ENCODE measurements around the gene SULT1C4. TPM values are rescaled to one million over a fixed set of nuclear protein-coding genes. Genes with fewer than 3 reads are reported as not detected.

SULT1C4 gene
- polyA plus RNA-seq (2011; rRNA removed): 0.05 TPM in 1 of 2 replicates, not detected in the other
- polyA minus RNA-seq (2011; rRNA and poly(A)+ RNA removed): not detected in 2 replicates

DNA sequence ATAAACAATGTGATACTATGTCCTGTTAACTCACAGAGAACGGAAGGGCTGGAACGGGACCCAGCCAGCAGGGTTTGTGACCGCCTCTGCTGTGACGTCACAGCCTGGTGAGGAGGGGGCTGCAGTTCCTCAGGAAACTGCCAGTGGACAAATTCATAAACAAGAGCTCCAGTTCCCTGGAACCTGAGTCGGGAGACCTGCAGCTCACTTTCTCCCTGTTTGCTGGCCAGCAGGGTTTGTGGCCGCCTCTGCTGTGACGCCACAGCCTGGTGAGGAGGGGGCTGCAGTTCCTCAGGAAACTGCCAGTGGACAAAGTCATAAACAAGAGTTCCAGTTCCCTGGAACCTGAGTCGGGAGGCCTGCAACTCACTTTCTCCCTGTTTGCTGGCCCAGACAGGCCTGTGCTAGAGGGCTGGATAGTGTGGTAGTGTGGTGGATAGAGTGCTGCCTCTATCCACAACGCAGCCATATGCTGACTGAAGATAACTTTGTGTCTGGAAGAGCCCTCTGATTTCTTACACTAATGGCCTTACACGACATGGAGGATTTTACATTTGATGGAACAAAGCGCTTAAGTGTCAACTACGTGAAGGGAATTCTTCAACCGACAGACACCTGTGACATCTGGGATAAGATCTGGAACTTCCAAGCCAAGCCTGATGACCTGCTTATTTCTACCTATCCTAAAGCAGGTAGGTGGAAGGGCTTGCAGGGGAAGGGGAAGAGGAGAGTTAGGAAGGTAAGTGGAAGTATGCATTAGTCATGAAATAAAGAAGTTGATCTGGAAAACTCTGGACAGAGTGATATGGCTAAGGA, at the start of gene SULT1C4:
Gene SULT1C4, plus strand, starts transcription at position 140 of the 816 bp plus-strand sequence. Its CDS starts 384 bp downstream, at position 524.
- DNase-seq (ENCODE audit: low read depth): no peak
- POLR2A ChIA-PET: no interaction called here
- Histone ChIP-seq H3K4me3 (ENCODE audit: low read depth, low read length) (no peak within 1 kb of the TSS), H3K27me3 (ENCODE audit: control insufficient read depth, insufficient read depth, low read length) (no peaks in the 10 kb centered on the region), H3K36me3 (ENCODE audit: control insufficient read depth, insufficient read depth, low read length) (no peaks in the 10 kb centered on the region)
- TF ChIP-seq, protein P1, sequence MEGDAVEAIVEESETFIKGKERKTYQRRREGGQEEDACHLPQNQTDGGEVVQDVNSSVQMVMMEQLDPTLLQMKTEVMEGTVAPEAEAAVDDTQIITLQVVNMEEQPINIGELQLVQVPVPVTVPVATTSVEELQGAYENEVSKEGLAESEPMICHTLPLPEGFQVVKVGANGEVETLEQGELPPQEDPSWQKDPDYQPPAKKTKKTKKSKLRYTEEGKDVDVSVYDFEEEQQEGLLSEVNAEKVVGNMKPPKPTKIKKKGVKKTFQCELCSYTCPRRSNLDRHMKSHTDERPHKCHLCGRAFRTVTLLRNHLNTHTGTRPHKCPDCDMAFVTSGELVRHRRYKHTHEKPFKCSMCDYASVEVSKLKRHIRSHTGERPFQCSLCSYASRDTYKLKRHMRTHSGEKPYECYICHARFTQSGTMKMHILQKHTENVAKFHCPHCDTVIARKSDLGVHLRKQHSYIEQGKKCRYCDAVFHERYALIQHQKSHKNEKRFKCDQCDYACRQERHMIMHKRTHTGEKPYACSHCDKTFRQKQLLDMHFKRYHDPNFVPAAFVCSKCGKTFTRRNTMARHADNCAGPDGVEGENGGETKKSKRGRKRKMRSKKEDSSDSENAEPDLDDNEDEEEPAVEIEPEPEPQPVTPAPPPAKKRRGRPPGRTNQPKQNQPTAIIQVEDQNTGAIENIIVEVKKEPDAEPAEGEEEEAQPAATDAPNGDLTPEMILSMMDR (IDR thresholded peaks at IDR 0.05; ENCODE audit: insufficient read depth, low read depth, low read length): no peak
- CTCF ChIA-PET: interaction anchor here (1.0 to 1.4 kb wide), 2 partner anchors 35 to 206 kb away, joined by 4 to 5 read pairs; no protein-coding TSS in a partner anchor

- H3K27me3 ChIP-seq (ENCODE audit: control insufficient read depth, insufficient read depth, low read length): 0 out of 2 replicates have a peak, but pooled peaks cover 2% of the 10 kb centered on the region
- POLR2A ChIA-PET: no interaction called here
- no peaks in the 10 kb centered on the region for H3K36me3 ChIP-seq (ENCODE audit: control insufficient read depth, insufficient read depth, low read length)
- TF ChIP-seq, protein P1 (IDR thresholded peaks at IDR 0.05; ENCODE audit: insufficient read depth, low read depth, low read length): no peak
- DNase-seq (ENCODE audit: low read depth): no peak
- CTCF ChIA-PET: no interaction called here
- H3K4me3 ChIP-seq (ENCODE audit: low read depth, low read length): no peak overlapping the region
Observed at GRCh38 chr2:108329771-108330170, 48.0 kb upstream of the SULT1C4 start.

- no peak overlapping the region for H3K4me3 ChIP-seq (ENCODE audit: low read depth, low read length)
- 0 out of 2 replicates have a peak, but pooled peaks cover 2% of the 10 kb centered on the region for H3K27me3 ChIP-seq (ENCODE audit: control insufficient read depth, insufficient read depth, low read length)
- no peak for DNase-seq (ENCODE audit: low read depth)
- TF ChIP-seq, protein P1 (IDR thresholded peaks at IDR 0.05; ENCODE audit: insufficient read depth, low read depth, low read length): no peak
- no peaks in the 10 kb centered on the region for H3K36me3 ChIP-seq (ENCODE audit: control insufficient read depth, insufficient read depth, low read length)
- ChIA-PET POLR2A (no interaction called here), CTCF (no interaction called here)
Observed at GRCh38 chr2:108330979-108331378, 46.8 kb upstream of the SULT1C4 start.

GRCh38 chr2:108345951-108346350, 31.8 kb upstream of the SULT1C4 start:
- H3K36me3 ChIP-seq (ENCODE audit: control insufficient read depth, insufficient read depth, low read length): no peaks in the 10 kb centered on the region
- no peak overlapping the region for H3K4me3 ChIP-seq (ENCODE audit: low read depth, low read length)
- peaks cover 8% of the 10 kb centered on the region for H3K27me3 ChIP-seq (ENCODE audit: control insufficient read depth, insufficient read depth, low read length)
- POLR2A ChIA-PET: no interaction called here
- CTCF ChIA-PET: interaction anchor here (1.7 kb wide), 1 partner anchor 152 kb away, joined by 3 read pairs; no protein-coding TSS in a partner anchor
- DNase-seq (ENCODE audit: low read depth): no peak
- TF ChIP-seq, protein P1 (IDR thresholded peaks at IDR 0.05; ENCODE audit: insufficient read depth, low read depth, low read length): no peak

DNA sequence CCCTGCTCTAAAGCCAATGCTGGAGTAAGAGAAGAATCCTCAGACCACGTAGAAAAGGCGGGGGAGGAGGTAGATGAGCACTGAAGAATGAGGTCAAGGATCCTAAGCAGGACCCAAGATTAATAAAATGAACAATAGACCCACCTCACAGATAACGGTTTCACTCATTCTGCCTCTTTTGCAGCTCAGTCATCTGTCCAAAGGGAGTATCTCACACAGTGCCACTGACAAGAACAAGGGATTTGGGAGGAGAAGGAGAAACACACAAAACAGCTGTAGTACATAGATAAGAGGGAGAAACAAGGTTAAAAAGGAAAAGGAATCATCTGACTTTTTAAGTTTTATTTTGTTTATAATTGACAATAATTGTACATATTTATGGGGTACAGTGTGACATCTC, 30.9 kb upstream of the SULT1C4 start:
- no peak for DNase-seq (ENCODE audit: low read depth)
- peaks cover 8% of the 10 kb centered on the region for H3K27me3 ChIP-seq (ENCODE audit: control insufficient read depth, insufficient read depth, low read length)
- H3K4me3 ChIP-seq (ENCODE audit: low read depth, low read length): no peak overlapping the region
- H3K36me3 ChIP-seq (ENCODE audit: control insufficient read depth, insufficient read depth, low read length): no peaks in the 10 kb centered on the region
- CTCF ChIA-PET: no interaction called here
- TF ChIP-seq, protein P1 (IDR thresholded peaks at IDR 0.05; ENCODE audit: insufficient read depth, low read depth, low read length): no peak
- POLR2A ChIA-PET: no interaction called here
